GM23248 (cell line): ENCODE data around the gene EPB41L5.

Experiments
- EZH2 ChIP-seq: fragments of 200-600 bp; sonication (generic); IDR thresholded peaks from 2 replicates; pipeline ENCODE4 v1.6.1; 2018; ENCODE audit warnings: antibody characterized with exemption, mild to moderate bottlenecking; ENCODE audit not compliant: insufficient read depth, poor library complexity, severe bottlenecking
- EZH2phosphoT487 ChIP-seq: fragments of 200-600 bp; sonication (generic); IDR thresholded peaks from 2 replicates; pipeline ENCODE4 v1.6.1; 2018; ENCODE audit warnings: antibody characterized with exemption, moderate library complexity, mild to moderate bottlenecking, low read depth; ENCODE audit not compliant: insufficient read depth

DNA sequence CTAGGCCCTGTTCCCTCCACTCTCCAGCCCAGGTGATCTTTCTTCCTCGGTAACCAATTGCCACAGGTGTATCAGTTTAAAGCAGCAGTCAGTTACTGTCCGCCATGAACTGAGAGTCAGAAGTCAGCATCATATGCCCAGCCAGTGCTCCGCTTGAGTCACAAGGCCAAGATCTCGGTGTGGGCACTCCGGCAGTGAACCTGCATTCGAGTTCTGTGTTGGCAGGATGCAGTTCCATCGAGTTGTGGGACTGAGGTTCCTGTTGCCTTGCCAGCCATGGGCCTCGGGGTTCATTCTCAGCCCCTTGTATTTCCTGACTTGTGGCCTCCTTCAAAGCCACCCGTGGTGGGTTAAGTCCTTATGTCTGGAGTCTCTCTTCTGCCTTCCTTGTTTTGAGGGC lies 213.4 kb downstream of the EPB41L5 start:
- no peak for TF ChIP-seq EZH2
- TF ChIP-seq EZH2phosphoT487 = no peak
